Left ventricle myocardium inferior (tissue), 1 donor: ENCODE measurements around the gene ZNF594. TPM values are rescaled to one million over a fixed set of nuclear protein-coding genes. Genes with fewer than 3 reads are reported as not detected.
"Not testable (repeated sequence)": the region's sequence is repeated elsewhere in the genome, so short reads cannot be mapped to it uniquely, and the experiment has no call there.

Experiments used
- DNase-seq: peaks from one replicate; pipeline ENCODE4 v3.0.0-alpha.2; 2020
- H3K27ac ChIP-seq: fragments of 200-600 bp; replicated peaks from 2 replicates; pipeline ENCODE4 v1.8.0; 2021
- H3K27me3 ChIP-seq: fragments of 200-600 bp; 2 replicates; pipeline ENCODE4 v1.8.0; 2021; ENCODE audit warnings: low read depth
- H3K36me3 ChIP-seq: fragments of 200-600 bp; 2 replicates; pipeline ENCODE4 v1.8.0; 2021
- H3K4me1 ChIP-seq: fragments of 200-600 bp; 2 replicates; pipeline ENCODE4 v1.8.0; 2021
- H3K4me3 ChIP-seq: fragments of 200-600 bp; 2 replicates; pipeline ENCODE4 v1.8.0; 2021; ENCODE audit warnings: mild to moderate bottlenecking, moderate library complexity
- H3K9me3 ChIP-seq: fragments of 200-600 bp; replicated peaks from 2 replicates; pipeline ENCODE4 v1.8.0; 2021
- intact Hi-C: fragments of 100-400 bp; cut with micrococcal nuclease; formaldehyde crosslinking; loops from one replicate; pipeline ENCODE4 v1.11.0; 2022
- total RNA-seq: library from RNA; stranded (reverse); fragmentation: NEBNext Ultra II Directional; extraction: Animal tissue kit (Norgen Biotek cat#: 25700); gene quantifications from one replicate; pipeline ENCODE4 v1.2.1, GENCODE V29; 2021
- TF ChIP-seq, protein P1 (sequence below): fragments of 200-600 bp; IDR thresholded peaks from 2 replicates; pipeline ENCODE4 v1.8.0; 2021; ENCODE audit warnings: antibody characterized with exemption, mild to moderate bottlenecking, borderline replicate concordance
- donor health status: DM: no; HTN: yes; CAD: no; lungs with severe emphysema.

Gene ZNF594
- total RNA-seq, 1 donor from 2014 or later: 7.7 TPM

DNA sequence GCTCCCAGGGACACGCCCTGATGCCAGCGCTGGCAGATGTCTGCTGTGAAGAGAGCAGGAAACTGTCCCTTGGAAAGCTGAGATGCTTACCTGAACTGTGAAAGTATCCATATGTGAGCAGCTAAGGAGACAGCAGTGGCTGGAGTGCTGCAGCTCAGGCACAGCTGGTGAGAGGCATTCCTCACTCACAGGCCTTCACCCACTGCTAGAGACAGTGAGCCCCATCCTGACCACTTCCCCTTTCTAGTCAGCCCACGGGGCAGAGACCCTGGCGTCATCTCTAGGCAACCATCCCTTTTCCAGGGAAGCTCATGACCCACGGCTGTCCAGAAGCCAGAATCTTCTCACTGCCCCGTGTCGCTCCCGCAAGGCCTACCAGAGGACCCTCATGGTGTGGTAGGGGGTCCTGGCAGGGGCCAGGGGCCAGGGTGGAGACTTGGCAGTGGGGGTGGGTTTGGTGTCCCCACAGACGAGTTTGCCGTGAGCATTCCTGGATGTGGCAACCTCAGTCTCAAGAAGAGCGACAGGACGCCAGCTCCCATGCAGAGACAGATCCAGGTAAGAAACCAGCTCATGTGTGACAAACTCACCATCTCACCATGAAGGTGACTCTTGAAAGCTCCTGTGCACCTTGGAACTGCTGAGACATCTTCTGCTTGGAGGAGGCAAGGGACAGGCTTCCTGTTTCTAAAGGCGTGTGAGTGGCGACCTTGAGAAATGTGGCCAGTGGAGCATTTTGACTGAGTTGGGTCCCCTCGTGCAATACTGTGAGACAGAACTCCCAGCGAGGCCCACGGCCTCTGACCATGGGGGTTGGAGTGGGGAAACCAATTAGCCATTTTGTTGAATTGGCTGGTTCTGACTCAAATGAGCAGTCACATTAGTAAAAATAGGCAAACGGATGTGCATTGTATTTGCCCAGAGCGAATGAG, 43.2 kb upstream of the ZNF594 start, which contains the start of gene SCIMP:
Gene SCIMP, minus strand, starts transcription at position 216 of the 932 bp plus-strand sequence. Its CDS starts 105 bp downstream, at position 111.
- Histone ChIP-seq H3K27ac (no peak within 1 kb of the TSS), H3K36me3 (peaks cover 9% of the 10 kb centered on the region), H3K9me3 (no peaks in the 10 kb centered on the region), H3K4me1 (no peaks in the 10 kb centered on the region), H3K27me3 (no peaks in the 10 kb centered on the region), H3K4me3 (no peak within 1 kb of the TSS)
- intact Hi-C loops: no loop called here
- TF ChIP-seq, protein P1, sequence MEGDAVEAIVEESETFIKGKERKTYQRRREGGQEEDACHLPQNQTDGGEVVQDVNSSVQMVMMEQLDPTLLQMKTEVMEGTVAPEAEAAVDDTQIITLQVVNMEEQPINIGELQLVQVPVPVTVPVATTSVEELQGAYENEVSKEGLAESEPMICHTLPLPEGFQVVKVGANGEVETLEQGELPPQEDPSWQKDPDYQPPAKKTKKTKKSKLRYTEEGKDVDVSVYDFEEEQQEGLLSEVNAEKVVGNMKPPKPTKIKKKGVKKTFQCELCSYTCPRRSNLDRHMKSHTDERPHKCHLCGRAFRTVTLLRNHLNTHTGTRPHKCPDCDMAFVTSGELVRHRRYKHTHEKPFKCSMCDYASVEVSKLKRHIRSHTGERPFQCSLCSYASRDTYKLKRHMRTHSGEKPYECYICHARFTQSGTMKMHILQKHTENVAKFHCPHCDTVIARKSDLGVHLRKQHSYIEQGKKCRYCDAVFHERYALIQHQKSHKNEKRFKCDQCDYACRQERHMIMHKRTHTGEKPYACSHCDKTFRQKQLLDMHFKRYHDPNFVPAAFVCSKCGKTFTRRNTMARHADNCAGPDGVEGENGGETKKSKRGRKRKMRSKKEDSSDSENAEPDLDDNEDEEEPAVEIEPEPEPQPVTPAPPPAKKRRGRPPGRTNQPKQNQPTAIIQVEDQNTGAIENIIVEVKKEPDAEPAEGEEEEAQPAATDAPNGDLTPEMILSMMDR: no peak
- DNase-seq: peak; percentile 23

DNA sequence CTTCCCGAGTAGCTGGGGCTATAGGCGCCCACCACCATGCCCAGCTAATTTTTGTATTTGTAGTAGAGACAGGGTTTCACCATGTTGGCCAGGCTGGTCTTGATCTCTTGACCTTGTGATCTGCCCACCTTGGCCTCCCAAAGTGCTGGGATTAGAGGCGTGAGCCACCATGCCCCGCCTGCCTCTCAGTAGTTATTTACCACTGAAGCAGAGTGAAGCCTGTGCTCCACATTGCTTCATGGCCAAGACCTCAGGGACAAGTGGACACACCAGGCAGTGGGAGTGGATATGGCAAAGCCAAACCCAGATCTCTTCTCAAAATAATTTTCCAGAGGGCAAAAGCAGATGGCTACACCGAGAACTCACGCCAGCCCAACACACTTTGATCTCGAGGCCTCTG, 41.8 kb upstream of the ZNF594 start:
- DNase-seq, H3K4me1 ChIP-seq, intact Hi-C loops, H3K27ac ChIP-seq, H3K27me3 ChIP-seq, H3K4me3 ChIP-seq, H3K9me3 ChIP-seq, H3K36me3 ChIP-seq: not testable (repeated sequence)

DNA sequence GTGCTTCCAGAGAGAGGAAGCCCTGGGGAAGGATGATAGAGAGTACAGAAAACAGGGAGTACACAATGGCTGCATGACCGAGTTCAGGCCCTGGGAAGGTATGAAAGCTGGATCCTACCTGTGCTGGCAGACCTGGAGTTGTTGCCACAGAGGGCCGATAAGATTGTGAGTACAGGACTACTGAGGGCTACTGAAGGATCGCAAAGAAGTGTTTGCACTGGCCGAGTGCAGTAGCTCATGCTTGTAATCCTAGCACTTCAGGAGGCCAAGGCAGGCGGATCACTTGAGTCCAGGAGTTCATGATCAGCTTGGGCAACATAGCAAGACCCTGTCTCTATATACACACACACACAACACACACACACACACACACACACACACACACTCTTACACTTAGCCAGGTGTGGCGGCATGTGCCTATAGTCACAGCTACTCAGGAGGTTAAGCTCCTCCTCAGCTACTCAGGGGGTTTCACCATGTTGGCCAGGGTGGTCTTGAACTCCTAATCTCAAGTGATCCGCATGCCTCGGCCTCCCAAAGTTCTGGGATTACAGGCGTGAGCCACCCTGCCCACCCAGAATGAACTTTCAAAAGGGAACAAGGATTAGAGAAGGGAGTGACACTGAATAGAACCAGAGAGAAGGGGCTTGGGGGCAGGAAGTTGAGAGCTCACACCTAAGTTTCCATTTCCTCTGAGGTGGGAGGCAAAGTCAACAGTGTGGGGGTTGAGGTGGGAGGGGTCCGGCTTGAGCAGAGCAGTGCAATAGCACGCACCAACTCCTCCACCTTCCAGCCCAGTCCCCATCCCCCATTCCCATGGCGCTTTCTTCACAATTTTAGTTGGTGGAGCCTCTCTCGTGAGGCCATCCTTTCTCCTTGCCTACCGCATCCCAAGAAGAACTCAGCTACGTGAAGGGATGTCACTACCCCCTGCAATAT, 35.5 kb upstream of the ZNF594 start:
- Histone ChIP-seq H3K36me3 (peaks cover 14% of the 10 kb centered on the region), H3K4me1 (no peaks in the 10 kb centered on the region), H3K9me3 (no peaks in the 10 kb centered on the region), H3K4me3 (no peak overlapping the region), H3K27ac (no peak overlapping the region), H3K27me3 (no peaks in the 10 kb centered on the region)
- intact Hi-C loops: no loop called here
- no peak for DNase-seq
- TF ChIP-seq, protein P1: no peak

DNA sequence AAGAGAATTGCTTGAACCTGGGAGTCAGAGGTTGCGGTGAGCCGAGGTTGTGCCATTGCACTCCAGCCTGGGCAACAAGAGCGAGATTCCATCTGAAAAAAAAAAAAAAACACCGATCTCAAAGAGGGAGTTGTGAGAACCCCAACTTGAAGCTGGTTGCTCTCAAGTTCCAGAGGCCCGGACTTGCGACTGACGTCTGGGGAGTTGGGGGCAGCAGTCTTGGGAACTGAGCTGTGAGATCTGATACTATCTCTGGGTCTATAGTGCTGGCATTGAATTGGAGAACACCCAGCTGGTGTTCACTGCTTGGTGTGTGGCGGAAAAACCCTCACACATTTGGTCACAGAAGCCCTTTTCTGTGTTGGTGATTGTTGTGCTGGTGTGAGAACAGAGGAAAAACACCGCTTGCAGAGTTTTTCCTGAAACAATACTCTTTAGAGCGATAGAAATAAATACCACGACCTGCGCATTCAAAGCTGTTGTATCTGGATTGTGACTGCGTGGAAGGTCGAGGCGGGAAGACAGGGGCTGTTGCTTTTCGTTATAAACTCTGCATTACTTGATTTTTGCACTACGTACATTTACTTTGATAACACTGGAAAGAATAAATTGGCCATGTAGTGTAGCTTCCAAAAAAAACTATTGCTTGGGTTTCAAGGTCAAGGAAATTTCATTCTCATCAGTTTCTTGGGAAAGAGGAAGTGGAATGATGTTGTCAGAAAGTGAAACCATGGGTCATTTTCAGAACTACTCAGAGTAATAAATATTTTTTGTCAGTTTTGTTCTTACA, 34.2 kb upstream of the ZNF594 start:
- Histone ChIP-seq H3K9me3 (no peaks in the 10 kb centered on the region), H3K4me1 (no peaks in the 10 kb centered on the region), H3K4me3 (no peak overlapping the region), H3K36me3 (peaks cover 14% of the 10 kb centered on the region), H3K27ac (no peak overlapping the region), H3K27me3 (no peaks in the 10 kb centered on the region)
- intact Hi-C loops: no loop called here
- DNase-seq: no peak
- TF ChIP-seq, protein P1: no peak

DNA sequence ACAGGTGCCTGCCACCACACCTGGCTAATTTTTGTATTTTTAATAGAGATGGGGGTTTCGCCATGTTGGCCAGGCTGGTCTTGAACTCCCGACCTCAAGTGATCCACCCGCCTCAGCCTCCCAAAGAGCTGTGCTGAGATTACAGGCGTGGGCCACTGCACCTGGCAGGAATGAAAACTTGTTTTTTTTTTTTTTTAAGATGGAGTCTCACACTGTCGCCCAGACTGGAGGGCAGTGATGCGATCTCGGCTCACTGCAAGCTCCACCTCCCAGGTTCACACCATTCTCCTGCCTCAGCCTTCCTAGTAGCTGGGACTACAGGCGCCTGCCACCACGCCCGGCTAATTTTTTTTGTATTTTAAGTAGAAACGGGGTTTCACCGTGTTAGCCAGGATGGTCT, 30.2 kb upstream of the ZNF594 start:
- peaks cover 16% of the 10 kb centered on the region for H3K36me3 ChIP-seq
- H3K27me3 ChIP-seq, H3K4me1 ChIP-seq, H3K27ac ChIP-seq, DNase-seq, H3K4me3 ChIP-seq, intact Hi-C loops, H3K9me3 ChIP-seq: not testable (repeated sequence)

DNA sequence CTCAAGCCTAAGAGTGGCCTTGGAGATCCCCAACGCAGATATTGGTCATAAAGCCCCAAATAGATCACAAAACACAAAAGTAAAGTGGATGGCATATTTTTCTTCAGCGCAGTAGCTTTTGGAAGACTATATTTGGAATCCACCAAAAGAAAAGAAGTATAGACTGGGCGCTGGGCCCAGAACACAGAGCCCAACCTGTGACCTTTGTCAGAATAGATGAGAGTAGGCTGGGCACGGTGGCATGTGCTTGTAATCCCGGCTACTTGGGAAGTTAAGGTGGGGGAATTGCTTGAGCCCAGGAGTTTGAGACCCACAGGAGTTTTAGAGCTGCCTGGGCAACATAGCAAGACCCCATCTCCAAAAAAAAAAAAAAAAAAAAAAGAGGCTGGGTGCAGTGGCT, 28.4 kb upstream of the ZNF594 start:
- H3K36me3 ChIP-seq: peaks cover 28% of the 10 kb centered on the region
- no peak overlapping the region for H3K4me3 ChIP-seq
- peak overlapping the region; percentile 31 for H3K27ac ChIP-seq
- H3K4me1 ChIP-seq: peaks cover 5% of the 10 kb centered on the region
- intact Hi-C loops: no loop called here
- no peaks in the 10 kb centered on the region for H3K9me3 ChIP-seq
- DNase-seq: peak; percentile 18
- TF ChIP-seq, protein P1: no peak
- no peaks in the 10 kb centered on the region for H3K27me3 ChIP-seq
